SK-N-SH (cell line): ENCODE results near the gene LNX2. TPM values are rescaled to one million over a fixed set of nuclear protein-coding genes. Genes with fewer than 3 reads are reported as not detected.

Source experiments
- CTCF ChIA-PET: fragments of 300-600, 350-600 bp; formaldehyde crosslinking; extraction: SDS; loops from one replicate; lab custom pipeline; 2021; lab: Yijun Ruan, JAX
- POLR2A ChIA-PET: fragments of 350-600 bp; sonication (Branson Sonifier 250); formaldehyde crosslinking; extraction: SDS; loops from one replicate; lab custom pipeline; 2020; ENCODE audit warnings: antibody characterized with exemption, inconsistent platforms; lab: Yijun Ruan, JAX
- DNase-seq: peaks from one replicate; pipeline ENCODE4 v3.0.0; 2012
- H2AFZ ChIP-seq: fragments of 200-600 bp; sonication (generic); 2 replicates; pipeline ENCODE4 v1.8.1; 2016; ENCODE audit warnings: antibody characterized with exemption, mild to moderate bottlenecking, low read depth
- H3F3A ChIP-seq: fragments of 200-600 bp; sonication (generic); replicated peaks from 2 replicates; pipeline ENCODE3; 2016; ENCODE audit warnings: antibody characterized with exemption, mild to moderate bottlenecking; ENCODE audit not compliant: insufficient read depth
- H3K27ac ChIP-seq, 2 experiments: fragments of 200-500 bp in 1 of 2; fragments of 200-600 bp in 1 of 2; sonication (Bioruptor generic) in 1 of 2; sonication (generic), shearing (Covaris generic) in 1 of 2; 2 replicates each; pipeline versions ENCODE4 v1.5.1 to v1.6.1; 2014 to 2016; ENCODE audit warnings: low read depth in 2 of 2, inconsistent platforms in 1 of 2, low read length in 1 of 2, mild to moderate bottlenecking in 1 of 2, mixed read lengths in 1 of 2
- H3K27me3 ChIP-seq: fragments of 200-600 bp; sonication (generic), shearing (Covaris generic); 2 replicates; pipeline ENCODE4 v1.6.1; 2016; ENCODE audit warnings: mixed run types; ENCODE audit not compliant: insufficient read depth
- H3K36me3 ChIP-seq, 2 experiments: fragments of 200-500 bp in 1 of 2; fragments of 200-600 bp in 1 of 2; sonication (Bioruptor generic) in 1 of 2; sonication (generic) in 1 of 2; replicated peaks in 1 of 2; 2 replicates each; pipeline versions ENCODE3 to v1.5.1; 2014 to 2016; ENCODE audit warnings: low read length in 1 of 2, mild to moderate bottlenecking in 1 of 2; ENCODE audit not compliant: insufficient read depth in 2 of 2, control insufficient read depth in 1 of 2
- H3K4me1 ChIP-seq, 2 experiments: fragments of 200-500 bp in 1 of 2; fragments of 200-600 bp in 1 of 2; sonication (Bioruptor generic) in 1 of 2; sonication (generic), shearing (Covaris generic) in 1 of 2; 2 replicates each; pipeline versions ENCODE4 v1.5.1 to v1.6.1; 2014 to 2016; ENCODE audit warnings: low read depth in 1 of 2, low read length in 1 of 2, mixed run types in 1 of 2; ENCODE audit not compliant: insufficient read depth in 2 of 2, control insufficient read depth in 1 of 2
- H3K4me2 ChIP-seq: fragments of 200-600 bp; sonication (generic), shearing (Covaris generic); 2 replicates; pipeline ENCODE4 v1.6.1; 2017; ENCODE audit warnings: mixed run types
- H3K4me3 ChIP-seq, 2 experiments: fragments of 200-500 bp in 1 of 2; fragments of 200-600 bp in 1 of 2; sonication (Bioruptor generic) in 1 of 2; sonication (generic), shearing (Covaris generic) in 1 of 2; 2 replicates each; pipeline versions ENCODE4 v1.5.1 to v1.8.1; 2014 to 2016; ENCODE audit warnings: low read depth in 2 of 2, inconsistent platforms in 1 of 2, low read length in 1 of 2, mild to moderate bottlenecking in 1 of 2, mixed read lengths in 1 of 2, moderate library complexity in 1 of 2
- H3K79me2 ChIP-seq: fragments of 200-600 bp; sonication (generic); 2 replicates; pipeline ENCODE4 v1.8.1; 2017; ENCODE audit warnings: mild to moderate bottlenecking; ENCODE audit not compliant: insufficient read depth
- H3K9ac ChIP-seq: fragments of 200-600 bp; sonication (generic); 2 replicates; pipeline ENCODE4 v1.6.1; 2017; ENCODE audit warnings: mixed run types
- H3K9me2 ChIP-seq: fragments of 200-600 bp; sonication (generic); 2 replicates; pipeline ENCODE4 v1.6.1; 2017; ENCODE audit warnings: mixed run types
- H3K9me3 ChIP-seq: fragments of 200-600 bp; sonication (generic); 2 replicates; pipeline ENCODE4 v1.6.1; 2017; ENCODE audit warnings: mixed run types, mild to moderate bottlenecking, moderate library complexity
- H4K20me1 ChIP-seq: fragments of 200-600 bp; sonication (generic); 2 replicates; pipeline ENCODE4 v1.6.1; 2017; ENCODE audit warnings: mild to moderate bottlenecking, mixed run types; ENCODE audit not compliant: insufficient read depth
- ELF1 ChIP-seq: IDR thresholded peaks from 2 replicates; pipeline ENCODE4 v1.4.0; 2012
- EP300 ChIP-seq, 2 experiments: IDR thresholded peaks; 2 replicates each; pipeline versions ENCODE4 v1.4.0 to v1.6.1; 2012; ENCODE audit warnings: borderline replicate concordance in 1 of 2, low read depth in 1 of 2, low read length in 1 of 2
- EZH2phosphoT487 ChIP-seq: fragments of 200-600 bp; sonication (generic); IDR thresholded peaks from 2 replicates; pipeline ENCODE4 v1.6.1; 2017; ENCODE audit warnings: low read depth, mixed run types, mild to moderate bottlenecking, antibody characterized with exemption, moderate library complexity, borderline replicate concordance
- FOXJ3 ChIP-seq: sonication (generic); formaldehyde crosslinking; IDR thresholded peaks from 2 replicates; pipeline ENCODE4 v1.5.1; 2020; ENCODE audit warnings: mild to moderate bottlenecking, missing genetic modification reagents
- FOXM1 ChIP-seq: IDR thresholded peaks from 2 replicates; pipeline ENCODE4 v1.4.0; 2012; ENCODE audit warnings: low read depth, mild to moderate bottlenecking
- JUND ChIP-seq: IDR thresholded peaks from 2 replicates; pipeline ENCODE4 v1.4.0; 2012
- MEF2A ChIP-seq: IDR thresholded peaks from 2 replicates; pipeline ENCODE4 v1.4.0; 2012; ENCODE audit warnings: low read depth, borderline replicate concordance
- NFIC ChIP-seq: IDR thresholded peaks from 2 replicates; pipeline ENCODE4 v1.4.0; 2012; ENCODE audit warnings: borderline replicate concordance
- RAD21 ChIP-seq: IDR thresholded peaks from 2 replicates; pipeline ENCODE4 v1.6.1; 2012; ENCODE audit warnings: mild to moderate bottlenecking, low read length
- RCOR1 ChIP-seq: fragments of 150-350 bp; IDR thresholded peaks from 2 replicates; pipeline ENCODE4 v1.6.1; 2017; ENCODE audit warnings: antibody characterized with exemption, low read length
- RFX5 ChIP-seq: IDR thresholded peaks from 2 replicates; pipeline ENCODE4 v1.6.1; 2012; ENCODE audit warnings: mild to moderate bottlenecking, improper control_type of control experiment, low read length
- TAF1 ChIP-seq: IDR thresholded peaks from 2 replicates; pipeline ENCODE4 v1.6.1; 2012; ENCODE audit warnings: low read depth, mild to moderate bottlenecking, low read length, moderate library complexity, borderline replicate concordance
- TCF12 ChIP-seq: IDR thresholded peaks from 2 replicates; pipeline ENCODE4 v1.4.0; 2012
- WGBS: methylation state at CpG from one replicate; pipeline ENCODE4 v1.1.6; 2017; ENCODE audit warnings: low lambda C conversion rate; 5-methylcytosine and 5-hydroxymethylcytosine counted together
- polyA plus RNA-seq, 3 experiments: library from polyadenylated mRNA; depleted of rRNA; stranded (reverse); fragments of >200 nt; gene quantifications; 2 replicates each; pipeline ENCODE4 v1.2.3, GENCODE V29; 2012
- TF ChIP-seq, protein P1 (sequence below): IDR thresholded peaks from 2 replicates; pipeline ENCODE4 v1.4.0; 2012; ENCODE audit warnings: low read depth
- TF ChIP-seq, protein P2 (sequence below): IDR thresholded peaks from 2 replicates; pipeline ENCODE4 v1.6.1; 2012; ENCODE audit warnings: mild to moderate bottlenecking, low read depth, low read length, moderate library complexity
- TF ChIP-seq, protein P3 (sequence below): IDR thresholded peaks from 2 replicates; pipeline ENCODE4 v1.4.0; 2012; ENCODE audit warnings: low read depth, borderline replicate concordance
- TF ChIP-seq, protein P4 (sequence below): fragments of 200-600 bp; sonication (generic); IDR thresholded peaks from 2 replicates; pipeline ENCODE4 v1.6.1; 2017; ENCODE audit warnings: antibody characterized with exemption, mild to moderate bottlenecking, moderate library complexity
- TF ChIP-seq, protein P5 (sequence below): IDR thresholded peaks from 2 replicates; pipeline ENCODE4; 2012
- TF ChIP-seq, protein P6 (sequence below): fragments of 150-350 bp; IDR thresholded peaks from 2 replicates; pipeline ENCODE4 v1.6.1; 2017; ENCODE audit warnings: antibody characterized with exemption, low read length, low read depth, borderline replicate concordance

The LNX2 gene
- polyA plus RNA-seq, 1 of the 3 experiments (the other 2 are of a cell fraction), result 3.7 TPM

DNA sequence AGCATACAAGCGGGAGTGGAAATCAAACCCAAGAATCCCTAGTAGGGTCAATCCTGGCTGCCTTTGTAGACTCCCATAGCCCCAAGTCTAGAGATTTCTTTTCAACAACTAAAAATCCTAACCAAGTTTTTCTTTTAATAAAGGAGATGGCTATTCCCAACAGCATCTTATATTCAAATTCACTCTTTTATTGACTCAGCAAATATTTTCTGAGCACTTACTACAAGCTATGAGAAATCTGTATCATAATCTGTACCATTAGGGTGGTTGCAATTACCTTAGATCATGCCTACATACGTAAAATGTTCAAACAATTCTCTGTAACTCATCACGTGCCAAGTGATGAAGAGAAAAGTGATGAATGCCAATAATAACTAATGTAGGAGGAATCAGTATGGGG is 54.5 kb downstream of the LNX2 start:
- Histone ChIP-seq H3K4me1 (no peaks in the 10 kb centered on the region; a peak in 1 of 4 replicates), H3K27ac (no peak overlapping the region), H3K36me3 (peaks cover 31 to 50% of the 10 kb centered on the region in 2 experiments), H3K79me2 (no peaks in the 10 kb centered on the region), H3K4me3 (no peak overlapping the region), H3K9me3 (no peaks in the 10 kb centered on the region), H3F3A (no peaks in the 10 kb centered on the region), H2AFZ (no peak overlapping the region), H3K9me2 (no peaks in the 10 kb centered on the region), H3K4me2 (no peak overlapping the region), H4K20me1 (no peaks in the 10 kb centered on the region), H3K9ac (no peak overlapping the region), H3K27me3 (no peaks in the 10 kb centered on the region)
- POLR2A ChIA-PET, result no interaction called here
- CTCF ChIA-PET, result interaction anchor here (2.1 kb wide), 1 partner anchor 261 kb away, joined by 4 read pairs; no protein-coding TSS in a partner anchor
- TF ChIP-seq, protein P1, sequence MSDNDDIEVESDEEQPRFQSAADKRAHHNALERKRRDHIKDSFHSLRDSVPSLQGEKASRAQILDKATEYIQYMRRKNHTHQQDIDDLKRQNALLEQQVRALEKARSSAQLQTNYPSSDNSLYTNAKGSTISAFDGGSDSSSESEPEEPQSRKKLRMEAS, result no peak
- no peak for TF ChIP-seq TCF12
- no peak for TF ChIP-seq RFX5
- TF ChIP-seq NFIC, result no peak
- no peak for TF ChIP-seq EP300 (IDR thresholded peaks at IDR 0.05; ENCODE audit: borderline replicate concordance in 1 of 2, low read depth in 1 of 2, low read length in 1 of 2)
- TF ChIP-seq JUND, result no peak
- TF ChIP-seq RCOR1, result no peak
- TF ChIP-seq TAF1, result no peak
- TF ChIP-seq, protein P2, sequence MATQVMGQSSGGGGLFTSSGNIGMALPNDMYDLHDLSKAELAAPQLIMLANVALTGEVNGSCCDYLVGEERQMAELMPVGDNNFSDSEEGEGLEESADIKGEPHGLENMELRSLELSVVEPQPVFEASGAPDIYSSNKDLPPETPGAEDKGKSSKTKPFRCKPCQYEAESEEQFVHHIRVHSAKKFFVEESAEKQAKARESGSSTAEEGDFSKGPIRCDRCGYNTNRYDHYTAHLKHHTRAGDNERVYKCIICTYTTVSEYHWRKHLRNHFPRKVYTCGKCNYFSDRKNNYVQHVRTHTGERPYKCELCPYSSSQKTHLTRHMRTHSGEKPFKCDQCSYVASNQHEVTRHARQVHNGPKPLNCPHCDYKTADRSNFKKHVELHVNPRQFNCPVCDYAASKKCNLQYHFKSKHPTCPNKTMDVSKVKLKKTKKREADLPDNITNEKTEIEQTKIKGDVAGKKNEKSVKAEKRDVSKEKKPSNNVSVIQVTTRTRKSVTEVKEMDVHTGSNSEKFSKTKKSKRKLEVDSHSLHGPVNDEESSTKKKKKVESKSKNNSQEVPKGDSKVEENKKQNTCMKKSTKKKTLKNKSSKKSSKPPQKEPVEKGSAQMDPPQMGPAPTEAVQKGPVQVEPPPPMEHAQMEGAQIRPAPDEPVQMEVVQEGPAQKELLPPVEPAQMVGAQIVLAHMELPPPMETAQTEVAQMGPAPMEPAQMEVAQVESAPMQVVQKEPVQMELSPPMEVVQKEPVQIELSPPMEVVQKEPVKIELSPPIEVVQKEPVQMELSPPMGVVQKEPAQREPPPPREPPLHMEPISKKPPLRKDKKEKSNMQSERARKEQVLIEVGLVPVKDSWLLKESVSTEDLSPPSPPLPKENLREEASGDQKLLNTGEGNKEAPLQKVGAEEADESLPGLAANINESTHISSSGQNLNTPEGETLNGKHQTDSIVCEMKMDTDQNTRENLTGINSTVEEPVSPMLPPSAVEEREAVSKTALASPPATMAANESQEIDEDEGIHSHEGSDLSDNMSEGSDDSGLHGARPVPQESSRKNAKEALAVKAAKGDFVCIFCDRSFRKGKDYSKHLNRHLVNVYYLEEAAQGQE, result no peak
- TF ChIP-seq EZH2phosphoT487, result no peak
- no peak for TF ChIP-seq FOXM1
- TF ChIP-seq, protein P3, sequence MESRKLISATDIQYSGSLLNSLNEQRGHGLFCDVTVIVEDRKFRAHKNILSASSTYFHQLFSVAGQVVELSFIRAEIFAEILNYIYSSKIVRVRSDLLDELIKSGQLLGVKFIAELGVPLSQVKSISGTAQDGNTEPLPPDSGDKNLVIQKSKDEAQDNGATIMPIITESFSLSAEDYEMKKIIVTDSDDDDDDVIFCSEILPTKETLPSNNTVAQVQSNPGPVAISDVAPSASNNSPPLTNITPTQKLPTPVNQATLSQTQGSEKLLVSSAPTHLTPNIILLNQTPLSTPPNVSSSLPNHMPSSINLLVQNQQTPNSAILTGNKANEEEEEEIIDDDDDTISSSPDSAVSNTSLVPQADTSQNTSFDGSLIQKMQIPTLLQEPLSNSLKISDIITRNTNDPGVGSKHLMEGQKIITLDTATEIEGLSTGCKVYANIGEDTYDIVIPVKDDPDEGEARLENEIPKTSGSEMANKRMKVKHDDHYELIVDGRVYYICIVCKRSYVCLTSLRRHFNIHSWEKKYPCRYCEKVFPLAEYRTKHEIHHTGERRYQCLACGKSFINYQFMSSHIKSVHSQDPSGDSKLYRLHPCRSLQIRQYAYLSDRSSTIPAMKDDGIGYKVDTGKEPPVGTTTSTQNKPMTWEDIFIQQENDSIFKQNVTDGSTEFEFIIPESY, result no peak
- no peak for TF ChIP-seq MEF2A
- TF ChIP-seq, protein P4, sequence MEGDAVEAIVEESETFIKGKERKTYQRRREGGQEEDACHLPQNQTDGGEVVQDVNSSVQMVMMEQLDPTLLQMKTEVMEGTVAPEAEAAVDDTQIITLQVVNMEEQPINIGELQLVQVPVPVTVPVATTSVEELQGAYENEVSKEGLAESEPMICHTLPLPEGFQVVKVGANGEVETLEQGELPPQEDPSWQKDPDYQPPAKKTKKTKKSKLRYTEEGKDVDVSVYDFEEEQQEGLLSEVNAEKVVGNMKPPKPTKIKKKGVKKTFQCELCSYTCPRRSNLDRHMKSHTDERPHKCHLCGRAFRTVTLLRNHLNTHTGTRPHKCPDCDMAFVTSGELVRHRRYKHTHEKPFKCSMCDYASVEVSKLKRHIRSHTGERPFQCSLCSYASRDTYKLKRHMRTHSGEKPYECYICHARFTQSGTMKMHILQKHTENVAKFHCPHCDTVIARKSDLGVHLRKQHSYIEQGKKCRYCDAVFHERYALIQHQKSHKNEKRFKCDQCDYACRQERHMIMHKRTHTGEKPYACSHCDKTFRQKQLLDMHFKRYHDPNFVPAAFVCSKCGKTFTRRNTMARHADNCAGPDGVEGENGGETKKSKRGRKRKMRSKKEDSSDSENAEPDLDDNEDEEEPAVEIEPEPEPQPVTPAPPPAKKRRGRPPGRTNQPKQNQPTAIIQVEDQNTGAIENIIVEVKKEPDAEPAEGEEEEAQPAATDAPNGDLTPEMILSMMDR, result no peak
- no peak for TF ChIP-seq FOXJ3 (CRISPR knock-in tag)
- TF ChIP-seq, protein P5, sequence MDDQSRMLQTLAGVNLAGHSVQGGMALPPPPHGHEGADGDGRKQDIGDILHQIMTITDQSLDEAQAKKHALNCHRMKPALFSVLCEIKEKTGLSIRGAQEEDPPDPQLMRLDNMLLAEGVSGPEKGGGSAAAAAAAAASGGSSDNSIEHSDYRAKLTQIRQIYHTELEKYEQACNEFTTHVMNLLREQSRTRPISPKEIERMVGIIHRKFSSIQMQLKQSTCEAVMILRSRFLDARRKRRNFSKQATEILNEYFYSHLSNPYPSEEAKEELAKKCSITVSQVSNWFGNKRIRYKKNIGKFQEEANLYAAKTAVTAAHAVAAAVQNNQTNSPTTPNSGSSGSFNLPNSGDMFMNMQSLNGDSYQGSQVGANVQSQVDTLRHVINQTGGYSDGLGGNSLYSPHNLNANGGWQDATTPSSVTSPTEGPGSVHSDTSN, result no peak
- no peak for TF ChIP-seq ELF1
- no peak for TF ChIP-seq RAD21
- TF ChIP-seq, protein P6, sequence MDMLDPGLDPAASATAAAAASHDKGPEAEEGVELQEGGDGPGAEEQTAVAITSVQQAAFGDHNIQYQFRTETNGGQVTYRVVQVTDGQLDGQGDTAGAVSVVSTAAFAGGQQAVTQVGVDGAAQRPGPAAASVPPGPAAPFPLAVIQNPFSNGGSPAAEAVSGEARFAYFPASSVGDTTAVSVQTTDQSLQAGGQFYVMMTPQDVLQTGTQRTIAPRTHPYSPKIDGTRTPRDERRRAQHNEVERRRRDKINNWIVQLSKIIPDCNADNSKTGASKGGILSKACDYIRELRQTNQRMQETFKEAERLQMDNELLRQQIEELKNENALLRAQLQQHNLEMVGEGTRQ, result no peak
- 92% methylated on average over 3 of the region's 3 CpGs for WGBS
- DNase-seq, result no peak
